CD4-positive, alpha-beta T cell treated with Interleukin-2 at 100 ng/mL for 4 hours (primary cell): ENCODE data around the gene NRXN2.

Experiments
- DNase-seq: peaks from one replicate; pipeline ENCODE4 v3.0.0-alpha.2; 2020; ENCODE audit warnings: low spot score

Gene NRXN2

DNA sequence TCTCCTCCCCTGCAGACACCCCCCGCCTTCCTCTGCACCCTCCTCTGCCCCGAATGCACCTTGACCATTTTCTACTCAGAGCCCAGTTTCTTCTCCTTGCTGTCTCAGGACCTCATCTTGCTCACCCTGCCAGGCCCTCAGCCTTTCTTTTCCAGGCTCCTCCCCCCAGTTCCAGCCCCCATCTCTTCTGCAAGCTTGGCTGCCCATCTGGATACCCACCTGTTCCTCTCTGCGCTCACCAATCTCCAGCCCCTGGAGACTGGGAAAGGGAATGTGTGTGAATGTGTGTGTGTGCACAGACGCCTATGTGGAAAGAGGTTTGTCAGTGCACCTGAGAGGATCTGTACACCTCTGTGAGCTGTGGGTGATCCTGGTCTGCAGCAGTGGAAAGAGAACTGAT, 95.6 kb downstream of the NRXN2 start:
- DNase-seq = no peak

DNA sequence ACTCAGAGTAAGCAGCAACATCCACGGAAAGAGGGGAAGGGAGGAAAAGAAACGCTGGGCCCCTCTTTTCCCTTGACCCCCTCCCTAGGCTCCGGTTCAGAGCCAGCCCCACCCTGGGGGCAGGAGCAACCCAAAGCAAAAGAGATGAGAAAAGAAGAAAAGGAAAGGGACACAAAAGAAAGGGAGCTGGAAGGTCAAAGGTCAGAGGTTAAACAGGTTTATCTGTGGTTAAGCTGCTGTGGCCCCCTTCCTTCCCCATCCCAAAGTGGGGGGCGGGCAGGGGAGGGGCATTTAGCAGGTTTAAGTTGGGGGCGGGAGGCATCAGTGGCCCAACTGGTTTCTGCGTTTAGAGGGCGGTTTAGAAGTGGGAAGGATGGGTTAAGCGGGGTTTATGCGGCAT, 96.4 kb downstream of the NRXN2 start:
- no peak for DNase-seq

DNA sequence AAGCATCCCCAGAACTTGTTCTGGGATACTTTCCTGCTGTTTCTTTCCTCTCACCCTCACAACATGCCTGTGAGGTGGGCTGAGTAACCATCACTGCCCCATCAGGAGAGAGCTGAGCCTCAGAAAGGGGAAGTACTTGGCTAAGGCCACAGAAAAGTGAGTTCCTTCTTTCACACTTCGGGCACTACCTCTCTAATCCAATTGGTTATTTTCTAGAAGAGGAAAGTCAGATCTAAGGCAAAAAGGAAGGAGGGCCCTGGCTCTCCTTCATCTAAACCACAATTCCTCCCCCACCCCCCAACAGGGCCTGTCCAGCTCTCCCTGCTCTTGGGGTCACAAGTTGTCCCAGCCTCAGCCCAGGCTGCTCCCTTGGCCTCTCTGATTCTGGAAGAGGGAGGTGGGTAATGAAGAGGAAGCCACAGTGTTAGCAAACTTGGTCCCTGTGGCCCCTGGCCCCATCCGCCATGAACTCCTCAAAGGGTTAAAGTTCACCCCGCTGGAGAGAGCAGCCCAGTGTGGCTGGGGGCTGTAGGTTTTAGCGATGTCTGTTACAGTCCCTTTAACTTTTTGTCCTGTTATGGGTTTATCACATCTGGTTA, 98.0 kb downstream of the NRXN2 start:
- DNase-seq = peak; percentile 2

DNA sequence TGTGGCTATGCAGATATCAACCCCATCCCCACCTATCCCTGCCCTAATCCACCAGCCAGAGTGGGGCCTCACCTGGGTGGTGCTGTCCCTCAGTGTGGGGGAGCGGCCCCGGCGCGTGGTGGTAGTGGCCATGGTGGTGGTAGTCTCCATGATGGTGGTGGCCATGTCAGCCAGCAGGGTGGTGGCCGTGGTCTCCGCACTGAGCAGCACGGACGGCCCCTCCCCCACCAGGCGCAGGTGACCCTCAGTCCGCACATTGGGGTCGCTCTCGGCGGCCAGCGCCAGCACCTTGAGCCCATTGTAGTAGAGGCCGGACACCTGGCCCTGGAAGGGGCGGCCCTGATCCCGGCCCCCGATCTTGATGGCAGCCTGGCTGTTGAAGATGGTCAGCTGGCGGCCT, 100.3 kb downstream of the NRXN2 start:
- no peak for DNase-seq

DNA sequence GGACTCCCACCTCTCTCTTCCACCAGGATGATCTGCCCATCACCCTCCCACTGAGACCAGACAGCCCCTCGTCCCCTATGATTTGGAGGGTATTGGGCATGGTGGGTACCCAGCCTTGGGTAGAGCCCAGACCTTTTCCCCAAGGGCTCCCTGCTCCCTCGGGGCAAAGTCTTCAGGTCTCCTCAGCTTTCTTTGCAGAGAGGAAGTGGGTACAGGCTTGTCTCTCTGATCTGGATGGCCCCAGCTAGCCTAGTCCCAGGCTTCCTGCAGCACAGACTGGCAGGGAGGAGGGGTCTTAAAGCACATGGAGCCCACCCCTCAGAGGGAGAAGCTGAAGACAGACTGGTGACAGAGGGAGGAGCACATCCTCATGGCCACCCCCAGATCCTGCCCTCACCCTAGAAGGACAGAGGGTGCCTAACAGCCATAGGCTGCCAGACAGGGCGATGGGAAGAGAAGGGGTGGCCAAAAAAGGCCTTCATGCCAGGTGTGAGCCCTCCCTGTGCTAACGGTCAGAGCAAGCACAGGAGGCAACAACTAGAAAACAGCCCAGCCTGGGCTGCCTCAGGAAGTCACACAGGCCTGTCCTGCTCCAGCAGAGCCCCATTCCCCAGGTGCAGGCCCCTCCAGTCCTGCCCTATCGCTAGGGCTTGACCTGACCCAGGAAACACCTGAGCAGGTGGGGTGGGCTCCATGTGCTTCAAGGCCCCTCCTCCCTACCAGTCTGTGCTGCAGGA, 101.5 kb downstream of the NRXN2 start:
- DNase-seq = no peak

DNA sequence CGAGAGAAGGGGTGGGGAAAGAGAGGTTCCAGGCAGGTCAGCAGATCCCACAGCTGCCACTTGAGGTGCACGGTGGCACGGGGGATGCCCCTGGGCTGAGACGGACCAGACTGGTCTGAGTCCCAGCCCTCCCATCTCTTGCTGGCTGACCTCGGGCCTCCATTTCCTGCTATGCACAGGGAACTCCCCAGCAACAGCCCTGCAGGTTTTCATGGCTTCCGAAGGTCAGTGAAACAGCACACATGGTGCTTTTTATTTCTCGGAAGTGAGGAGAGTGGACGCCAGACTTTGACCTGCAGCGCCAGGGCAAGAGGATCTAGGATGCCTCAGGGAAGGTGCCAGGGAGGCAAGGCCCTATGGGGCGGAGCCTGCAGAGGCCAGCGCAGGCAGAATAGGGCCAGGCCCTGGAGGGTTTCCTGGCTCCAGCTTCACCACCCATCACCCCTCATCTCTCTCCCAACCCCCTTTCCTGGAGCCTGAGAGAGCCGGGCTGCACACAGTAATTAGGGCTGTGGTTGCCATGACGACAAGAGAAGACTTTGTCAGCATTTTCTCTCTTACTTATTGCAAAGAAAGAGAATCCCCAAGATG, 102.5 kb downstream of the NRXN2 start:
- DNase-seq = no peak

DNA sequence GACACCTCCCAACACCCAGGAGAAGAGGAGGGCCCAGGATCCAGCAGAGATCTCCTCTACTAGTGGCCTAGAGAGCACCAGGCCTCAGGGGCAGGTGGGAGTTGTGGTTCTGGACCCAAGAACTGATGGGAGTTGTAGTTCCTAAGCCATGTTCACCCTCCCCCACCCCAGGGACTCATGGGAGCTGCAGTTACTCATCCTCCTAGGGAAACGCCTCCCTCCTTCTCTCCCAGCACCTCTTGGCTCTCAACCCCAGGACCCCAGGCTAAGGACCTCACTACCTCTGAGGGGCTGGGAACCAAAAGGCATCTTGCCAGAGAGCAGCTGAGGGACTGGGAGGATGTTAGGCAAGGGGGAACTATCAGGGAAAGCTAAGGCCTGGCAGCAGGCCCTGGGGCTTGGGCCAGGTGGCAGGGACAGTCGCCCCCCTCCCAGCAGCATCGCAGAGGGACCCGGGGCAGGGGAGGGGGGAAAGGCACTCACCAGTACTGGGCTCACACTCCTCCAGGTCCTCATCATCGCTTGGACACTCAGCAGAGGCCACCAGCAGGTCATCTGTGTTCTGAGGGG, 103.1 kb downstream of the NRXN2 start:
- DNase-seq = no peak

DNA sequence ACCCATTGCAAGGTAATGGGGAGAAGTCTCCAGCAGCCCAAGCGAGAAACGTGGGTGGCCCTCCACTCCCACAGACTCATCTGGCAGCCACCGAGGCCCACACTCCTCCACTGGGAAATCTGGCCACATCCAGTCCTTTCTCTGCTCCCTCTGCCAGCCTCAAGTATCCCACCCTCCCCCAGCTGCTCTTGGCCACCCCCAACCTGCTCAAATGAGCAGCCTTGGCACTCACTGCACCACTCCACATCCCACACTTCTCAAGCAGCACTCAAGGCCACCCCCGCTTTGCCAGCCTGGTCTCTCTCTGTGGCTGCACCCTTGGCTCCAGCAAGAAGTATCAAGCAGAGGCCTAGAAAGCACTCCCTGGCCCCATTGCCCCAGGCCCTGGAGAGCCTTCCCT, 103.8 kb downstream of the NRXN2 start:
- DNase-seq = no peak

DNA sequence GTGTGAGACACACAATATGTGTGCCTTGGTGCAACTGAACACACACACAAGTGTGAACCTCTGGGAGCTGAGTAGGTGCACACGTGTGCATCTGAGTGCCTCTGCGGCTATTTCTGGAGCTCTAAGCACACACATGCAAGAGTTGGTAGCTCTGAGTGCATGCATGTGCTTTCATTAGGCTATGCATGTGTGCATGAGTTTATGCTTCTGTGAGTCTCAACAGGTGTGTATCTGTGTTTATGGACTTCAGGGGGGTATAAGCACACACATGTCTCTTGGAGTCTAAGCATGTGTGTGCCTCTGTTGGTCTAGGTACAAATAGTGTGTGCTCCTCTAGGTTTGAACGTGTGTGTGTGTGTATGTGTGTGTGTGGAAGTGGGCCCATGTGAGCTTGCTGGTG, 106.2 kb downstream of the NRXN2 start:
- DNase-seq = no peak

DNA sequence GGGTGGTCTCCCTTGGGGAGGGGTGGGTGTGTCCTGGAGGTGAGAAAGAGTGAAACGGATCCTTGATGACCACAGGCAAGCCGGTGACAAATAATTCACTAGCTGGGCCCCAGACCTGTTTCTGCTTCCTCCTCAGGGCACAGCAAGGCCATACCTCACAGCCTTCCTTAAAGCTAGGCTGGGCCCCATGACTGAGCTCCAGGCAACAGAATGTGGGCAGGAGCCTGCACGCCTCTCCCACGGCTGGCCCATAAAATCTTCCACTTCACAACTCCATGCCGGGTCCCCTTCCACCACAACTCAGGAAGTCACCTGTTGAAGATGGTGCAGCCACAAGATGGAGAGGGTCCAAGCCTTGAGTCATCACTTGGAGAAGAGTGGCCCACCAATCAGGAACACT, 108.1 kb downstream of the NRXN2 start:
- DNase-seq = no peak

DNA sequence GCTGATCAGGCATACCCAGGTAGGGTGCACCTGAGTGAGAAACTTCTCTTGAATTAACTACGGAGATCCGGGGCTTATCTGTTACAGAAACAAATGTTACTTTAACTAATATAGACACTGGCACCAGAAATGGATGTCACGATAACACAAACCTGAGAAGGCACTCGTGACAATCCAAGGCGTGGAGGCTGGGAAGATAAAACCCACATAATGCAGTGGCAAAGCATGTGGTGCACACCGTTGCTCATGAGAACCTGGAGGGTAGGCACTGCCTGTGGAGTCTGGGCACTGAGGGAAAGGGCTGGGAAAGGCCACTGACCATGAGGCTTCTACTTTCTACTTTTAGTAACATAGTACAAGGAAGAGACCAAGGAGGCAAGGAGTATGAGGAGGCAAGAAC, 109.3 kb downstream of the NRXN2 start:
- DNase-seq = no peak

DNA sequence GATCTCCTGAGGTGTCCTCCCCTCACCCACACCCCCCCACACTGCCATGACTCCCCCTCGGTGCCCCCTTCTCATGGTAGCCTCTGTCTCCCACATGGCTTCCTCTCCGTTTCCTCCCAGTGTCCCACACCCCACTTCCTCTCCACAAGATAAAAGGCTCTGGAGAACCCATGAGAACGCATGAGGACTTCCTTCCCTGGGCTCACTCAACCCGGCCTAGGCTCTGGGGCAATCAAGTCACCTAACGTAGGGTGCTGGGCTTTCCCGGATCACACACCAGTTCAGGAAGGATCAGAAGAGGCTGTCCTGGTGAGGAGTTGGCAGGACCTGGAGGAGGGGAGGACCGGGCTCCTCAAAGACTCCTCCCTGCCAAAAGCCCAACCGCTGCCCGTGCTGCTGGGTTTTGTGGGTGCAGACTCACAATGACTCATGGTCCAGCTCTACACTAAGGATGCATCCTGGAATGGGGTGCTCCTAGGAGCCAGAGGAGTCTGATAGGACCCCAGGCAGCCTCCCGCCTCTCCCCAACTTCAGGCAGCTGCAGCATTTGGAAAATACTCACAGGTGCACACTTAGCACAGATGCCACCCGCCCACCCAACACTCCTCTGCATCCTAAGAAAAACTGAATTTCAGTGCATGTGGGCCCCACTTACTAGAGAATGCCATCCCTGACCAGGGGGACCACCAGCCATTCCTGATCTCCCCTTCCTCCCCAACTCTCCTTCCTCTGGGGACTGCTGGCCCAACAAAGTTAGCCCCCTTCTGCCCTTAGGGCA, 110.9 kb downstream of the NRXN2 start:
- no peak for DNase-seq

DNA sequence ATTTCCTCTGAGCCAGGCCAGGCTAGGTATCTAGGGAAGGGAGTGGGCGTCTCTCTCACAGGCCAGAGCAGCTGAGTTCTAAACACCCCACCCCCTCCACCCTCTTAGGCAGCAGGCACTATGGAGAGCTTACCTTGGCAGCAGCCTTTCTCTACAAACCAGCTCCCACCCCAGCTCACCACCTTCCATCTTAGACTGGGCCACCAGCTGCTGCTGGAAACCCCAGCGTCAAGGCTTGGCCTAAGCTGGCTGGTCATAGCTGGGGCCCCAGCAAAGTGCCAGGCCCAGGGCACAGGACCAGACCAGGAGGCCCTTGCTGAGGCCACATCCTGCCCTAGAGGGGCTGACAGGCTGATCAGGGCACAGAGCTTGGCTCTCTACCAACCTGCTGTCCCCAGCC, 111.8 kb downstream of the NRXN2 start:
- no peak for DNase-seq

DNA sequence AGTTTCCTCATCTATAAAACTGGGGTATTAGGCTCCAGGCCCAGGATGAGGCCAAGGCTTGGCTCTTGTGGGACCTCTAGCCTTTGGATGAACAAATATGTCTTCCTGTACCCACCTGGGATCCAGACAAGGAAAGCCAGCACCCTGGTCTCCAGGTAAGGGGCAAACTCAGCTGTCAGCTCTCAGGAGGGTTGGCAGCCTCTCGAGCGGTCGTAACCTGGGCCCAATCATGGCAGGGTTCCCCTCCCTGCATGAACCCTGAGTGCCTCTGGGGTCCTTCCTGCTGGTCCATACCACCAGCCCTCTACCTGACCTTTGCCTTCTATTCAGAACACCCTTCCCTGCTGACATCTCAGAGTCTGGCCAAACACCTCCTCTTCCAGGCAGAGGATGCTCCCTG, 112.4 kb downstream of the NRXN2 start:
- no peak for DNase-seq

DNA sequence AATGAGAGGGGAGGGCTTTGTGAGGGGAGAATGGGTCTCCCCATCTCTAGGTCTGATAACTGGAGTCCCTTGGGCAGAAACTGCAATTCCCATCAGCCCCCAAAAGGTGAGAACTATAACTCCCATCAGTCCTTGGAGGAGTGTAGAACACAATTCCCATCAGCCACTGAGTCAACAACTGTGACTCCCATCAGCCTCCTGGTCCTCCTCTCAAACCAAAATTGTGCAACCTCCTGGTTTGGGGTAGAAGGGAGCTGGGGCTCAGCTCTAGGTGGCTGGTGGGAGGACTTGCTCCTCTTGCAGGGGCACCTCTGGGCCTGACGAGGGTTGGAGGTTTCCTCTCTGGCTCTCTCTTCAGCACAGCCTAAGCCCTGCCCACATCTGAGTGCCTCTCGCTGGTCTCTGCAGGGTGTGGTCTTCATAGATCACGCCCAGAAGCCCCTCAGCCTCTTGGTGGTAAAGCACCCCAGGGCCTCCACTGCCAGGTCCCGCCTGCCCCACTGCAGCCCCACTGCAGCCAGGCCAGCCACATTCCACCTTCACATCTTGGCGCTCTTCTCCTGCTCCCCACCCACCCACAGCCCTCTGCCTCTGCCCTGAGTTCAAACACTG, 113.5 kb downstream of the NRXN2 start:
- no peak for DNase-seq

DNA sequence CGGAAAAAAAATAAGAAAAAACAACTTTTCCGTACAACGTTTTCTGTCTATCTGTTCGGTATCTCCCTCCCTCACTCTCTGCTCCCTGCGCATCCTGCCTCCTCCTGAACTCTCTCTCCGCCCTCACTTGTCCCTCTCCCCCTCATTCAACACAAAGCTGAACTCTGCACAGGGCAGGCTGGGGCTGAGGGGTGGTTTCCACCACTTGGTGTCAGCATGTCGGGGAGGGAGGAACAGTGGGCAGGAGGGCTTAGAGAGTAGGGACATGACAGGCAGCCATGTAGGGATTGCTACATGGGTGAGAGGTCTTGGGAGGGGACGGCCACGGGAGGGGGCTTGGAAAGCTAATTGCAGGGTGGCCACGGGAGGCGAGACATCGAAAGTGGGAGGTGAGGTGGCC, 114.4 kb downstream of the NRXN2 start:
- DNase-seq = no peak

DNA sequence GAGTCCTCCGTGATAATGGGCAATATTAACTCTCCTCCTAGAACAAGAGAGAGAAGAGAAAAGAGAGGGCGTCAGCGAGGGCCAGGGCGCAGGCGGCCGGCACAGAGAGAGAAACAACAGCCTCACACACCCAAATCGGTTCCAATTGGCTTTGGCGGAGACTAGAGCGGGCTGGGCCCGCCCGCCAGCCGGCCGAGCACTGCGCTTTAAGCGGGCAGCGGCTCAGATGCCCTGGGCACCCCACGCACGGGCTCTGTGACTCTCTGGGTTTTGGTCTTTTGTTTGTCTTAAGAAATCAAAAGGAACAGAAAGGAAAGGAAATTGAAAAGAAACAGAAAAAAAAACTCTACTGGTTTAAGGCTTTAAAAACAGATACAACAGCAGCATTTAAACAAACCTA, 115.0 kb downstream of the NRXN2 start:
- no peak for DNase-seq

DNA sequence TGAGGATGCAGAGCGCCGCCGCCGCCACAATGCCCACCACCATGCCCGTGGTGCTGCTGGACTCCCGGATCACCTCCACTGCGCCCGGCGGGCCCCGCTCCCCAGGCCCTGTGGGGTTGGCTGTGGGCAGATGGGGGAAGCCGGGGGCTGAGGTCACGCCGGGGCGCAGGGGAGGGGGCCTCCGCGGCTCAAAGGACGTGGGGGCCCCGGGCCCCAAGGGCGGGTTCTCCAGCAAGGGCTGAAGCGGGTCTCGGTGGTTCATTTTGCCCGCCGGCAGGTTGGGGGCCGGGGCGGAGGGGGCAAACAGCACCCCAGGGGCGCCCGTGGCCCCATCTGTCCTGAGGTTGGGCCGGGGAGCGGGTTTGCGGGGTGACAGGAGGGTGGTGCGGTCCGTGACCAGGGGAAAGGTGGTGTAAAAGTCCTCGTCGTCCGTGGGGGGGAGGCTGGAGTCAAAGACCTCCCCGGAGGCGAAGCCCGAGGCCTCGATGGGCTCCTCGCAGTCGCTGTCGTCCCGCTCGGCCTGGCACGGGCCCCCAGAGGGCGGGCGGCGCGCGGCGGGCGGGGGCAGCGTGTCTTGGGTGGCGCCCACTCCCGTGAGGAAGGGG, 115.5 kb downstream of the NRXN2 start:
- DNase-seq = no peak

DNA sequence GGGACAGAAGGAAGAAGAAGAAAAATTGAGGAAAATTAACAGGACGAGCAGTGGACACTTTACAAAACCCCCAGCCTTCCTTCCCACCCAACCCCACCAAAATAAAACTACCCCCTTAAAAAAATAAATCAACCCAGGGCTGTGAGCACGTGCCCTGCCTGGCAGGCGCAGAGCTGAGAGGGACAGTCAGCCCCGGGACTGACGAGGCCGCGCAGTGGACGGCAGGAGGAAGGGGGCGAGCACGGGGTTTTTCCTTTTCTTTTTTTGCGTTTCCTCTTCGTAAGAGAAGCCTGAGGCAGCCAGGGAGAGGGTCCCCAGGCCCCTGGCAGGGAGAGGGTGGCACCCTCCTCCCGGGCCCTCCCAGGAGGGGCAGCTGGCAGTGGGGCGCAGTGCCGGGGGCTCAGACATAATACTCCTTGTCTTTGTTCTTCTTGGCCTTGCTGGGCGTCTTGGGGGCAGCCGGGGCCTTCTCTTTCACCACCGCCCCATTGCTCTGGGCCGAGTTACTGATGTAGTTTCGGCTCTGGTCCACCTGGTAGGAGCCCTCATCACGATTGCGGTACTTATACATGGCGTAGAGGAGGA, 116.1 kb downstream of the NRXN2 start:
- DNase-seq = no peak

DNA sequence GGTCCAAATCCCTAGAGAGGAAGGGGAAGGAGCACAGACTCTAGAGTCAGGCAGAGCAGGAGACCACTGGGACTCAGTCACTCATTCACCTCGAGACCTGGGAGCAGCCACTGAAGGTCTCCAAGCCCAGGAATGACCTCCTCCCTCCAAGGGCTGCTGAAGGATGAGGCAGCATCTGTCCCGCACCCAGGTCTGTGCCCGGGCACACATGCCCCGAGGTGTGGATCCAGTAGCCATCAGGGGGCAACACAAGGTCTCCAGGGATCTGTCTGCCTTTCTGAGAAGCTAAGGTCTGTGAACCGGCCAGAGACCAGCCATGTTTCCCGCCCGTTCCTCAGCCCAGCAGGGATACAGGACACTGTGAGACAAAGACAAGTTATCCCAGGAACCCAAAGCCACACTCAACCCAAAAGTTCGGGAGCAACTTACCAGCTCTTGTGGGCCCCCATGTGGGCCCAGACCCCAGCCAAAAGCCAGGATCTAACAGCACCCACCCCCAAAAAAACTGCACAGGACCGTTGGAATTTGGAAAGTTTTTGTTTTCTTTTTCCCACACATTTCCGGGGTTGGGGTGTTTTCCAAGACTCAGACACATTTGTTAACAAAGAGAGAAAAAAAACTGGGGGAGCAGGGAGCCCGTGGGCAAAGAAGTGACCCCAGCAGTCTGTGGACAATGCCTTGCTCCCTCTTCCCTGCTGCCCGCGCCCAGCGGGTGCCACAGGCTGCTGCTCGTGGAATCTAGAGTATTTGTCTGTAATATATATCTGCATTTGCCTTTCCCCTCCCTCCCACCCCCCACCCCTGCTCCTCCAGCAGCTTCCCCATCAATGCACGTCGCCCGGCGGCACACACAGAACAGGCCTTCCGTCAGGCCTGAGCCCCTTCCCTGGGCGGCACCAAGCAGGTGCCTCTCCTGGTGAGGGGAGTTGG, 117.1 kb downstream of the NRXN2 start:
- no peak for DNase-seq
